ENCODE data around the gene SHISA6.

SHISA6 gene

GRCh38 chr17:11467639-11468038 is 226.6 kb downstream of the SHISA6 start:
- no peak for DNase-seq

- no peak for DNase-seq
Observed at GRCh38 chr17:11485336-11486100, 244.5 kb downstream of the SHISA6 start.

GRCh38 chr17:11486101-11486867 is 245.3 kb downstream of the SHISA6 start:
- DNase-seq = no peak

DNA sequence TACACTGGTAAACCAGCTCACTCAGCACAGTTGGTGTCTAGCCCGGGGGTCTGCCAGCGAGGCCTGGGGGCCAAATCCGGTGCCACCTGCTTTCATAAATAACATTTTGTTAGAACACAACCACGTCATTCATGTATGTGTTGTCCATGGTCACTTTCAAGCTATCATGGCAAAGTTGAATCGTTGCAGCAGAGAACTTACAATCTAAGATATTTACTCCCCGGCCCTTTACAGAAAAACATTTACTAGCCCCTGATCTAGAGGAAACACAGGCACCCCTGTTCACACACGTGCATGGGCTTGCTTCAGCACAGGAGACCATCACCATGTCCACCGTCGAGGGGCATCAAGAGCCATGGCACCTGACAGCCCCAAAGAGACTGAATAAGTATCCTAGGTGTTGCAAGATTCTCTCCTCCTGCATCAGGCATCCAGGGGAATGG is 245.9 kb downstream of the SHISA6 start:
- no peak for DNase-seq

DNA sequence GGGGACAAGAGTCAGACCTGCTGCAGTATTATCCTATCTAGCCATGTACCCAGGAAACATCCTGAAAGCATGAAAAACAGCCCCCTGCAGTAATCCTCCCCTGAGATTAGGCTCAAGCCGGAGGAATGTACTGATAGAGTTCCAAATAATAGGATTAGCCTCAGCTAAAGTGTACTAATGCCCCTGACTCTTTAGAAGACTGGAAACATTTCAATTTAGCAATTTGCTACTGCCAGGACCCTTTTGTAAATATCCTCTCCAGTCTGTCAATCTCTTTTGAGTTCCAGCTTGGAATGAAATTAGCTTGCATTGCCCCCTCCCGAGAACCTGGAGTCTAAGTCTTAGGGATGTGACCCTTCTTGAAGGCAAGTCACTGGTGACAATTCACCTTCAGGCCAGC is 246.5 kb downstream of the SHISA6 start:
- no peak for DNase-seq

DNA sequence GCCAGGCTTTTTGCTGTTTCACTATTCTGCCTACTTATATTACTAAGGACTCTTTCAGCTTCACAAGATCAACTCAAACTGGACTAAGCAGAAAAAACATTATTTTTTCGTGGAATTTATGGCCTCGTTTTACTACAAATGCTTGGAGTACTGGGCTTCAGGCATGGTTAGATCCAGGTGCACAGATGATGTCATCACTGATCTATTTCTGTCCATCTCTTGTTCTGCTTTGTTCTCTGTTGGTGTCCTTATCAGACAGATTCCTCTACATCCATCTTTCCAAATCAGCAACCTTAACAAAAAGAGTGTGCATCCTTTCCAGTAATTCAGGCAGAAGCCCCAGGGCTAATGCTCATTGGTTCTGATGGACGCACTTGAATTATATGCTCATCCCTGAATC is 247.4 kb downstream of the SHISA6 start:
- no peak for DNase-seq

DNA sequence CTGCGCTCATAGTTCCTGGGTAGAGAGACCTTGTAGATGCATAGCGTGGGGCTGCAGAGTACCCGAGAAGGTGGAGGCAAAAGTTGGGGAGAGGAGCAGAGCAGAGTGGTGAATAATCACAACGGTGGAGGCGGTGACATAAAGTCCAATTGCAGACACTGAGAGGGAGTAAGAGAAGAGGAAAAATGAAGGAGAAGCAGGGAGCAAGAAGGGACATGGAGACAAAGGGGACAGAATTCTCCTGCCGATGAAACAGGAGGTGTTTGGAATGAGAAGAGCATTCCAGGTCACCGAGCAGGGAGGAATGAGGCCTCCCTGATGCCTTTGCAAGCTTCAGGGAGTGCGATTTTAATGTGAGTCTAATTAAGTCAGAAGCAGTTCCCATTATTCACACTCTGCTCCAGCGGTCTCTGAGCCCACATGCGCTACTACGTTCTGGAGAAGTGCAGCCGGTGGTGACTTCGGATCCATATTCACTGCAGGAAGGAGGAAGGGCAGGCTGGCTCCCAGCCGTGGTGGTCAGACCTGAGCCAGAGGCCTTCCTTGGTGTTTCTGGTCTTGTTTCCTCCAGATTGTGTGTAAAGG is 249.2 kb downstream of the SHISA6 start:
- DNase-seq = no peak

- no peak for DNase-seq
Observed at GRCh38 chr17:11492511-11492910, 251.5 kb downstream of the SHISA6 start.

- DNase-seq = no peak
Observed at GRCh38 chr17:11493936-11494335, 252.9 kb downstream of the SHISA6 start.

GRCh38 chr17:11495613-11496012 is 254.6 kb downstream of the SHISA6 start:
- DNase-seq = no peak

DNA sequence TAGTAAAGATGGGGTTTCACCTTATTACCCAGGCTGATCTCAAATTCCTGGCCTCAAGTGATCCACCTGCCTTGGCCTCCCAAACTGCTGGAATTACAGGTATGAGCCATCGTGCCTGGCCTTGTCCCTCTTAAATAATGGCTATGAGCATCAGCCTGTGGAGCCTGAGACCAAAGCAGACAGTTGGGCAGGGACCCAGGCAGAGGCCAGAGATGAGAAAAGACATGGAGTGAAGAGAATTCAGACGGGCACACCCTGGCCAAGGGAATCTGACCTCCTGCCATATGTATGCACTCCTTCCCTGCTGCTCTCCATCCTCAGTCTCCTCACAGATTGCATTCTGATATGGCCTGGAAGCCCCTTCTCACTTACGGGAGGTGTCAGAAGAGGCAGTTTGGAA is 258.9 kb downstream of the SHISA6 start:
- DNase-seq = no peak

DNA sequence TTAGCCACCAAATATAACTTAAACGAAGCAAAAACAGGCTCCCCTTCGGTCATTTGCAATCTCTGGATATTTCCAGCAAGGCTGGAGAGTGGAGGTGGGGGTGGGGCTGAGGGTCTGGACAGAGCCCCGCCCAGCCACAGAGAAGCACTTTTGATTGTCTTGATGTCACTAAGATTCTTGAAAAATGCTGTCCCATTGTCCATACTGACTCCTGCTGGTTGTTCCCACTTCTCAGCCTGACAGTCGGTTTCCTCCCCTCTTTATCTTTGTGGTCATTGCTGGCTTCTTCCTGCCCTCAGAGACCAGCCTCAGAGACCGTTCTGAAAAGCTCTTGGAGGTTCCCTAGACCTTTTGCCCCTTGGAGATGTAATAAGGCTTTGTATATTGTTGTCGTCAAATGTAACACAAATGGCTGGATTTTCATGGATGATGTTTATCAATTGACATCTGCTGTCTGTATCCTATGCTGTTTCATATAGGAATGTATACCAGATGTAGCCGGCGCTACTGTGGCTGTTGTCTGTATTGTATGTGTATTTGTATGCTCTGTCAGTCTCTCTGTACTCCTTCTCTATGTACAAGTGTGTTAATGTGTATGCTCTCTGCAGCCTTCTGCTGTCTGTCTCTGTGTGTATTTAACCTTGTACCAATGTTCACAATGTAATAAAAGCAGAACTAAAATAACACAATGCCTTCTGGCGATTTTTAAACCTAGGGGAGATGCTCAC is 262.5 kb downstream of the SHISA6 start:
- no peak for DNase-seq

GRCh38 chr17:11506635-11507034 is 265.6 kb downstream of the SHISA6 start:
- peak; percentile 43 for DNase-seq

- DNase-seq = no peak
Observed at GRCh38 chr17:11511696-11512095, 270.7 kb downstream of the SHISA6 start.

- DNase-seq = no peak
Observed at GRCh38 chr17:11514565-11514964, 273.6 kb downstream of the SHISA6 start.

GRCh38 chr17:11514981-11515680 is 274.1 kb downstream of the SHISA6 start:
- DNase-seq = no peak

DNA sequence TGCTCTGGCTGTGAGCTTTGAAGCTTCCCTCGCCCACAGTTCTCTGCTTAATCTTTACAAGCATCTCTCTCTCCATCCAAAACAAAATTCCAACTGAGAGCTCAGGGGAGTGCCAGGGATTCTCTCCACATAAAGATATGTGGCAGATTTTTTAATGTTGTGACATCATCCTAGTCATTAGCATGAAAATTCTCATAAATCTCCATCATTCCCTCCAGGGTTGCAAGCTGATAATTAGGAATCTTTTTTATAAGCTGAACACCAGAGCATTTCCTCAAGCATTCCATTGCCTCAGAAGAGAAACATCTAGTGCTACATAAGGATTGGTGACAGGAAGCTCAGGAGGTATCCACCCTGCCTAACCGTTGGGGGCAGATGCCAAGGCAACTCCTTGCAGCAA is 274.9 kb downstream of the SHISA6 start:
- DNase-seq = no peak

GRCh38 chr17:11535231-11535630 is 294.2 kb downstream of the SHISA6 start:
- DNase-seq = no peak

GRCh38 chr17:11538366-11538765 is 297.4 kb downstream of the SHISA6 start:
- no peak for DNase-seq

DNA sequence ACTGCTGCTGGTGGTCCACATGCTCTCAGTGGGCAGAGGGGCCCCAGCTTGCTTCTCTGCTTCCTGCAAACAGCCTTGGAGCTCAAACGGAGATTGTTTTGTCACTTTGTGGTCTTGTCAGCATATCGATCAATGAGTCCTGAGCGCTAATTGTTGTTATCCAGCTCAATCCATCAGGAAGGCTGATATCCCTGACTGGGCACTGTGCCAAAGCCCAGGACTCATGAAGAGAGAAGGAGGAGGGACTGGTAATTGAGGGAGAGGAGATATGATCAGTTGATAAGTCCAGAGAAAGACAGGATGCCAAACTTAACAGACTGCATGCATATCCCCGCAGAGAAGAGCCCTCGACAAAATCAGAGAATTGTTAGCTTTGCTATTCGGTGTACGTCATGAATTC is 298.6 kb downstream of the SHISA6 start:
- DNase-seq = no peak

DNA sequence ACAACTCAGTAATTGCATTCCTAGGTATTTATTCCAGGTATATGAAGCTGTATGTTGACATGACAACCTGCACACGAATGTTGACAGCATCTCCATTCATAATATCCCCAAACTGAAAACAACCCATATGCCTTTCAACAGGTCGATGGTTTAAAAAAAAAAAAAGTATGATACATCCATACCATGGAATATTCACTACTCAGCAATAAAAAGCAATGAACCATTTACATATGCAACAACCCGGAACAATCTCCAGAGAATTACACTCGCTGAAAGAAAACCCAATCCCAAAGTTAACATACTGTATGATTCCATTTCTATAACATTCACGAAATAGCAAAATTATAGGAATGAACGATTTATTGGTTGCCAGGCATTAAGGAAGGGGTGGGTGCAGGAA is 304.0 kb downstream of the SHISA6 start:
- no peak for DNase-seq

- no peak for DNase-seq
Observed at GRCh38 chr17:11545696-11546095, 304.7 kb downstream of the SHISA6 start.

DNA sequence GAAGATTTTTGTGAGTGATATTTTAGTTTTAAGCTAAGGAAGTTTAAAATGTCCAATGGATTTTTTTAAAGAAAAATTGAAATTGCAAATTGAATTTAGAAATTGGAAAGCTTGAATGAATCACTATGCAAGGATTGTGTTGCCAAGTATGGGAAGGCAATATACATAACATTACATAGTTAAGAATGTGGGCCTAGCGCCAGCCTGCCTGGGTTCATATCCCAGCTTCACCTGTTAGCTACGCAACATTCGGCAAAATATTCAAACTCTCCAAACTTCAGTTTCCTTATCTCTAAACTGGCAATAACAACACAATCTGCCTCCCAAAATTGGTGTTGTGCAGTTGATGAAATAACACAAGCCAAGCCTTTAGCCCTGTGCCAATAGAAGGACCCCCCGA is 306.8 kb downstream of the SHISA6 start:
- no peak for DNase-seq

Measured in hematopoietic multipotent progenitor cell treated with erythropoietin and hydrocortisone succinate and interleukin-3 and kit ligand, for 4 days (in vitro differentiated cells).